Endothelial cell of umbilical vein (primary cell): ENCODE data around the gene SUFU. TPM values are rescaled to one million over a fixed set of nuclear protein-coding genes. Genes with fewer than 3 reads are reported as not detected.

Source experiments
- BruUV-seq: library from RNA; stranded (reverse); fragments of 400-500 nt; replicated peaks from 2 replicates; lab custom pipeline; 2021; lab: Mats Ljungman, UMichigan
- CTCF ChIA-PET: fragments of 300-600, 350-600 bp; sonication (Branson Sonifier 250); formaldehyde crosslinking; loops from one replicate; lab custom pipeline; 2021; ENCODE audit warnings: antibody characterized with exemption, inconsistent platforms; lab: Charles Lee
- POLR2A ChIA-PET: fragments of 300-600, 350-600 bp; sonication (Branson Sonifier 250); formaldehyde crosslinking; loops from one replicate; lab custom pipeline; 2021; ENCODE audit warnings: antibody characterized with exemption, inconsistent platforms; lab: Charles Lee
- DNase-seq: peaks from one replicate; pipeline ENCODE4 v3.0.0-alpha.2; 2011; ENCODE audit warnings: low read depth, low spot score
- FAIRE-seq: peaks from 2 replicates; lab custom pipeline; 2011; peaks lifted over from hg19 to GRCh38; lab: Jason Lieb, UNC
- H2AFZ ChIP-seq: 2 replicates; pipeline ENCODE4 v1.6.0; 2012; ENCODE audit warnings: low read depth, low read length, control low read depth, inconsistent platforms
- H3K27ac ChIP-seq: 2 replicates; pipeline ENCODE4 v1.5.1; 2011; ENCODE audit warnings: low read depth, mild to moderate bottlenecking, control low read depth, low read length, moderate library complexity; ENCODE audit not compliant: insufficient read depth
- H3K27me3 ChIP-seq, 2 experiments: 2 replicates each; pipeline versions ENCODE4 v1.6.0 to v1.6.1; 2011; ENCODE audit warnings: low read length in 2 of 2, mixed read lengths in 1 of 2; ENCODE audit not compliant: control insufficient read depth in 2 of 2, insufficient read depth in 2 of 2
- H3K36me3 ChIP-seq, 2 experiments: 2 replicates in 1 of 2; 3 replicates in 1 of 2; pipeline ENCODE4 v1.5.1; 2011; ENCODE audit warnings: low read length in 2 of 2, mild to moderate bottlenecking in 1 of 2, moderate library complexity in 1 of 2; ENCODE audit not compliant: control insufficient read depth in 2 of 2, insufficient read depth in 2 of 2; ENCODE audit errors: extremely low read depth in 1 of 2
- H3K4me1 ChIP-seq: 3 replicates; pipeline ENCODE4 v1.5.1; 2011; ENCODE audit warnings: mild to moderate bottlenecking, low read length; ENCODE audit not compliant: control insufficient read depth, insufficient read depth; ENCODE audit errors: extremely low read depth
- H3K4me2 ChIP-seq: 2 replicates; pipeline ENCODE4 v1.6.1; 2011; ENCODE audit warnings: low read length, control low read depth, mixed read lengths; ENCODE audit not compliant: insufficient read depth
- H3K4me3 ChIP-seq, 3 experiments: fragments of 200-600 bp in 1 of 3; sonication (generic), shearing (Covaris generic) in 1 of 3; replicated peaks in 1 of 3; 2 replicates each; pipeline ENCODE4 v1.5.1; 2011 to 2016; ENCODE audit warnings: control low read depth in 3 of 3, low read length in 3 of 3, mild to moderate bottlenecking in 2 of 3, inconsistent platforms in 1 of 3, low read depth in 1 of 3, moderate library complexity in 1 of 3; ENCODE audit not compliant: insufficient read depth in 1 of 3
- H3K79me2 ChIP-seq: 2 replicates; pipeline ENCODE4 v1.6.0; 2012; ENCODE audit warnings: low read length, inconsistent platforms; ENCODE audit not compliant: control insufficient read depth, insufficient read depth
- H3K9ac ChIP-seq: replicated peaks from 2 replicates; pipeline ENCODE3; 2011; ENCODE audit warnings: low read length, control low read depth; ENCODE audit not compliant: insufficient read depth; ENCODE audit errors: extremely low read depth
- H3K9me1 ChIP-seq: replicated peaks from 3 replicates; pipeline ENCODE4 v1.6.0; 2011; ENCODE audit warnings: mild to moderate bottlenecking, low read length; ENCODE audit not compliant: control insufficient read depth, insufficient read depth; ENCODE audit errors: extremely low read depth
- H3K9me3 ChIP-seq: replicated peaks from 2 replicates; pipeline ENCODE4 v1.5.1; 2012; ENCODE audit warnings: low read length, inconsistent platforms; ENCODE audit not compliant: control insufficient read depth, insufficient read depth
- H4K20me1 ChIP-seq: replicated peaks from 2 replicates; pipeline ENCODE3; 2011; ENCODE audit warnings: mild to moderate bottlenecking, low read length; ENCODE audit not compliant: control insufficient read depth, insufficient read depth; ENCODE audit errors: extremely low read depth
- EZH2 ChIP-seq: IDR thresholded peaks from 2 replicates; pipeline ENCODE4 v1.6.1; 2012; ENCODE audit warnings: borderline replicate concordance, low read depth, mild to moderate bottlenecking, moderate library complexity, low read length, inconsistent platforms; ENCODE audit not compliant: severe bottlenecking
- FOS ChIP-seq: IDR thresholded peaks from 2 replicates; pipeline ENCODE4 v1.6.1; 2011; ENCODE audit warnings: mild to moderate bottlenecking, low read length, moderate library complexity, borderline replicate concordance; ENCODE audit not compliant: insufficient read depth
- GATA2 ChIP-seq: IDR thresholded peaks from 2 replicates; pipeline ENCODE4 v1.7.0; 2011; ENCODE audit warnings: low read depth, mild to moderate bottlenecking, moderate library complexity, mixed read lengths, low read length; ENCODE audit not compliant: insufficient read length, insufficient read depth
- JUN ChIP-seq: IDR thresholded peaks from 2 replicates; pipeline ENCODE4 v1.6.1; 2011; ENCODE audit warnings: borderline replicate concordance, low read depth; ENCODE audit not compliant: insufficient read length, insufficient read depth
- MYC ChIP-seq: IDR thresholded peaks from one replicate; pipeline ENCODE4 v1.6.1; 2011; ENCODE audit warnings: mild to moderate bottlenecking, low read depth, low read length
- POLR2A ChIP-seq: IDR thresholded peaks from 2 replicates; pipeline ENCODE4 v1.6.1; 2012; ENCODE audit warnings: low read depth, mild to moderate bottlenecking, control low read depth, low read length
- POLR2AphosphoS5 ChIP-seq: IDR thresholded peaks from 2 replicates; pipeline ENCODE4 v1.6.1; 2012; ENCODE audit warnings: low read depth, mild to moderate bottlenecking, control low read depth, low read length, moderate library complexity; ENCODE audit not compliant: insufficient read depth
- dilution Hi-C: fragments of 300-500 bp; cut with MboI; formaldehyde crosslinking; loops from one replicate; pipeline ENCODE4 v1.15.0; 2019; ENCODE audit warnings: low sequenced_read_pairs; ENCODE audit not compliant: extremely low pct_ligation_motif_present
- intact Hi-C: fragments of 100-400 bp; cut with micrococcal nuclease; formaldehyde crosslinking; loops from one replicate; pipeline ENCODE4 v1.10.0; 2022
- polyA plus RNA-seq, 4 experiments: library from polyadenylated mRNA; depleted of rRNA in 3 of 4; stranded (reverse) in 3 of 4; unstranded in 1 of 4; fragments of >200 nt; gene quantifications; 2 replicates each; pipeline versions ENCODE4 v1.2.1 to v1.2.3, GENCODE V29; 2011 to 2012; ENCODE audit warnings: missing spikeins in 1 of 4
- total RNA-seq: library from RNA; stranded (reverse); gene quantifications from 2 replicates; pipeline ENCODE4 v1.2.3, GENCODE V29; 2021
- TF ChIP-seq, protein P1 (sequence below), 2 donors: IDR thresholded peaks; 1 replicate in 1 of 2; 2 replicates in 1 of 2; pipeline ENCODE4 v1.5.1; 2011; ENCODE audit warnings: low read length in 2 of 2, mild to moderate bottlenecking in 2 of 2, moderate library complexity in 2 of 2, control low read depth in 1 of 2, inconsistent platforms in 1 of 2, low read depth in 1 of 2; ENCODE audit not compliant: insufficient read depth in 1 of 2; ENCODE audit errors: extremely low read depth in 1 of 2

The SUFU gene
- total and polyA plus RNA-seq, 2 donors (not counting 3 experiments of a cell fraction or from before 2014, with no cell fraction given) = 10.1 to 16.3 TPM

DNA sequence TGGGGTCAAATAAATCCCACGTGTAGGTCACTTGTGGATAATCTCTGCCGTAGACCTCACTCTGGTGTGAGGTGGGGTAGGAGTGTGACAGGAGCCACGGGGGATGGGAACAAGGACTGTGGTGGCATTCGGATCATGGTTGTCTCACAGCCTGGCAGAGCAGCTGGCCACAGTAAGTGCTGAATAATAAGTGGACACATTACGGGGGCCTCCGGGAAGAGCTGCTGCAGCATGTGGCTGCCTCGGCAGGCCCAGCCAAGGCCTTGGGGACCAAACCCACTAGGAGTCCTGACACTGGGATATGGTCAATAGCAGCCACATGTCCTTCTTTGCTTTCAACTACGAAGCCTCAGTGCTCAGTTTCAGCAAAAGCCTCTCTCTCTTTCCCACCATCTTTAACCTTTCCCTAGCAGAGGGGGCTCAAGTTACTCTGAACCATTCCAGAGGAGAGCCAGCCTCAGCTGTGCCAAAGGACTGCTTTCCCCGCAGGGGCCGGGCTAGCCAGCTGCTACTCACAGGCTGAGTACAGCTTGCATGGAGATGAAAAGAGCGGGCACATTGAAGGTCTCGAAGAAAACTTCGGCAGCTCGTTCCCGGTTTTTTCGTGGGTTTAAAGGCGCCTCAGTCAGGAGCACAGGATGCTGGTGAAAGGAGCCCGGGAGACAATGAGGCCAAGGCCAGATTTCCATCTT lies 18.5 kb upstream of the SUFU start:
- TF ChIP-seq JUN = no peak
- no peak for TF ChIP-seq POLR2AphosphoS5
- TF ChIP-seq GATA2 = no peak
- TF ChIP-seq EZH2 = no peak
- no peak for TF ChIP-seq POLR2A
- TF ChIP-seq FOS = no peak
- TF ChIP-seq, protein P1, sequence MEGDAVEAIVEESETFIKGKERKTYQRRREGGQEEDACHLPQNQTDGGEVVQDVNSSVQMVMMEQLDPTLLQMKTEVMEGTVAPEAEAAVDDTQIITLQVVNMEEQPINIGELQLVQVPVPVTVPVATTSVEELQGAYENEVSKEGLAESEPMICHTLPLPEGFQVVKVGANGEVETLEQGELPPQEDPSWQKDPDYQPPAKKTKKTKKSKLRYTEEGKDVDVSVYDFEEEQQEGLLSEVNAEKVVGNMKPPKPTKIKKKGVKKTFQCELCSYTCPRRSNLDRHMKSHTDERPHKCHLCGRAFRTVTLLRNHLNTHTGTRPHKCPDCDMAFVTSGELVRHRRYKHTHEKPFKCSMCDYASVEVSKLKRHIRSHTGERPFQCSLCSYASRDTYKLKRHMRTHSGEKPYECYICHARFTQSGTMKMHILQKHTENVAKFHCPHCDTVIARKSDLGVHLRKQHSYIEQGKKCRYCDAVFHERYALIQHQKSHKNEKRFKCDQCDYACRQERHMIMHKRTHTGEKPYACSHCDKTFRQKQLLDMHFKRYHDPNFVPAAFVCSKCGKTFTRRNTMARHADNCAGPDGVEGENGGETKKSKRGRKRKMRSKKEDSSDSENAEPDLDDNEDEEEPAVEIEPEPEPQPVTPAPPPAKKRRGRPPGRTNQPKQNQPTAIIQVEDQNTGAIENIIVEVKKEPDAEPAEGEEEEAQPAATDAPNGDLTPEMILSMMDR (IDR thresholded peaks at IDR 0.05; ENCODE audit: extremely low read depth in 1 of 2, insufficient read depth in 1 of 2, low read depth in 1 of 2, low read length in 2 of 2) = no peak
- no peak for TF ChIP-seq MYC
- Histone ChIP-seq H4K20me1 (no peaks in the 10 kb centered on the region), H2AFZ (no peak overlapping the region), H3K4me2 (no peak overlapping the region), H3K79me2 (peaks cover 2% of the 10 kb centered on the region), H3K9me3 (no peaks in the 10 kb centered on the region), H3K36me3 (peaks cover 50 to 70% of the 10 kb centered on the region in 2 experiments), H3K27me3 (no peaks in the 10 kb centered on the region), H3K9me1 (no peaks in the 10 kb centered on the region), H3K9ac (no peak overlapping the region), H3K4me3 (no peak overlapping the region), H3K27ac (no peak overlapping the region), H3K4me1 (no peaks in the 10 kb centered on the region)
- DNase-seq (no peak), FAIRE-seq (no peak)
- no TSS peak for BruUV-seq
- CTCF ChIA-PET = no interaction called here
- intact Hi-C loops (no loop called here), dilution Hi-C loops (no loop called here)
- POLR2A ChIA-PET = no interaction called here
